HEK293 (cell line): ENCODE data around the gene SCRN2.

Experiments used
- CTCF ChIA-PET: fragments of 350-600 bp; formaldehyde crosslinking; extraction: SDS; loops from one replicate; lab custom pipeline; 2021; ENCODE audit warnings: antibody characterized with exemption; lab: Yijun Ruan, JAX
- POLR2A ChIA-PET: fragments of 300-600 bp; formaldehyde crosslinking; extraction: SDS; loops from one replicate; lab custom pipeline; 2020; ENCODE audit warnings: antibody characterized with exemption, inconsistent platforms; lab: Yijun Ruan, JAX
- H3K27ac ChIP-seq: fragments of 200-500 bp; sonication (Bioruptor generic); 2 replicates; pipeline ENCODE4 v1.5.1; 2014; ENCODE audit warnings: low read depth, low read length, control low read depth, inconsistent platforms; ENCODE audit errors: extremely low read depth
- H3K36me3 ChIP-seq, 2 experiments: fragments of 200-500 bp in 1 of 2; sonication (Bioruptor generic) in 1 of 2; 1 replicate in 1 of 2; 2 replicates in 1 of 2; pipeline ENCODE4 v1.5.1; 2014 to 2017; ENCODE audit warnings: inconsistent platforms in 2 of 2, low read length in 2 of 2; ENCODE audit not compliant: control insufficient read depth in 2 of 2, insufficient read depth in 1 of 2
- H3K4me1 ChIP-seq: fragments of 200-500 bp; sonication (Bioruptor generic); 2 replicates; pipeline ENCODE4 v1.5.1; 2014; ENCODE audit warnings: mild to moderate bottlenecking, low read length, inconsistent platforms; ENCODE audit not compliant: control insufficient read depth, insufficient read depth
- H3K4me3 ChIP-seq: 2 replicates; pipeline ENCODE4 v1.5.1; 2011; ENCODE audit warnings: low read depth, mild to moderate bottlenecking, control low read depth, low read length, moderate library complexity
- H3K9me3 ChIP-seq: fragments of 200-500 bp; sonication (Bioruptor generic); 2 replicates; pipeline ENCODE4 v1.5.1; 2014; ENCODE audit warnings: low read depth, low read length, inconsistent platforms; ENCODE audit not compliant: control insufficient read depth, insufficient read depth
- EGR2 ChIP-seq: fragments of 450-650 bp; formaldehyde crosslinking; IDR thresholded peaks from 2 replicates; pipeline ENCODE4 v1.5.1; 2016; ENCODE audit warnings: low read depth, missing biosample characterization, missing genetic modification characterization
- GFI1B ChIP-seq: fragments of 450-650 bp; formaldehyde crosslinking; IDR thresholded peaks from 2 replicates; pipeline ENCODE4 v1.5.1; 2016; ENCODE audit warnings: missing biosample characterization, missing genetic modification characterization
- GLIS1 ChIP-seq: fragments of 450-650 bp; formaldehyde crosslinking; IDR thresholded peaks from 2 replicates; pipeline ENCODE4 v1.5.1; 2016; ENCODE audit warnings: missing biosample characterization, missing genetic modification characterization
- PATZ1 ChIP-seq: fragments of 450-650 bp; formaldehyde crosslinking; IDR thresholded peaks from 2 replicates; pipeline ENCODE4 v1.5.1; 2016; ENCODE audit warnings: missing biosample characterization, missing genetic modification characterization
- PRDM1 ChIP-seq: fragments of 450-650 bp; formaldehyde crosslinking; IDR thresholded peaks from 2 replicates; pipeline ENCODE4; 2016; ENCODE audit warnings: missing biosample characterization, missing genetic modification characterization
- PRDM10 ChIP-seq: fragments of 450-650 bp; formaldehyde crosslinking; IDR thresholded peaks from 2 replicates; pipeline ENCODE4 v1.5.1; 2016; ENCODE audit warnings: missing biosample characterization, missing genetic modification characterization
- TSHZ1 ChIP-seq: fragments of 450-650 bp; formaldehyde crosslinking; IDR thresholded peaks from 2 replicates; pipeline ENCODE4 v1.5.1; 2016; ENCODE audit warnings: missing biosample characterization, missing genetic modification characterization, borderline replicate concordance
- ZBTB17 ChIP-seq: fragments of 450-650 bp; formaldehyde crosslinking; IDR thresholded peaks from 2 replicates; pipeline ENCODE4 v1.5.1; 2016; ENCODE audit warnings: missing biosample characterization, missing genetic modification characterization
- ZBTB48 ChIP-seq: fragments of 450-650 bp; formaldehyde crosslinking; IDR thresholded peaks from 2 replicates; pipeline ENCODE4 v1.5.1; 2016; ENCODE audit warnings: missing biosample characterization, missing genetic modification characterization
- ZBTB8A ChIP-seq: fragments of 450-650 bp; formaldehyde crosslinking; IDR thresholded peaks from 2 replicates; pipeline ENCODE4 v1.5.1; 2016; ENCODE audit warnings: missing biosample characterization, missing genetic modification characterization
- ZFHX2 ChIP-seq: fragments of 450-650 bp; formaldehyde crosslinking; conservative IDR thresholded peaks from 2 replicates; pipeline ENCODE4 v1.5.1; 2016; ENCODE audit warnings: missing biosample characterization, missing genetic modification characterization
- ZNF121 ChIP-seq: fragments of 450-650 bp; formaldehyde crosslinking; IDR thresholded peaks from 2 replicates; pipeline ENCODE4 v1.5.1; 2016; ENCODE audit warnings: missing biosample characterization, missing genetic modification characterization
- ZNF211 ChIP-seq: fragments of 450-650 bp; formaldehyde crosslinking; IDR thresholded peaks from 2 replicates; pipeline ENCODE4 v1.5.1; 2016; ENCODE audit warnings: low read depth, missing biosample characterization, missing genetic modification characterization
- ZNF223 ChIP-seq: fragments of 450-650 bp; formaldehyde crosslinking; IDR thresholded peaks from 2 replicates; pipeline ENCODE4 v1.5.1; 2016; ENCODE audit warnings: missing biosample characterization, missing genetic modification characterization
- ZNF26 ChIP-seq: fragments of 450-650 bp; formaldehyde crosslinking; IDR thresholded peaks from 2 replicates; pipeline ENCODE4 v1.5.1; 2016; ENCODE audit warnings: missing biosample characterization, missing genetic modification characterization
- ZNF341 ChIP-seq: fragments of 450-650 bp; formaldehyde crosslinking; IDR thresholded peaks from 2 replicates; pipeline ENCODE4; 2016; ENCODE audit warnings: low read depth, missing biosample characterization, missing genetic modification characterization
- ZNF350 ChIP-seq: fragments of 450-650 bp; formaldehyde crosslinking; IDR thresholded peaks from 2 replicates; pipeline ENCODE4 v1.5.0; 2017; ENCODE audit warnings: missing biosample characterization, mild to moderate bottlenecking, missing genetic modification characterization
- ZNF571 ChIP-seq: fragments of 450-650 bp; formaldehyde crosslinking; IDR thresholded peaks from 2 replicates; pipeline ENCODE4 v1.5.0; 2017; ENCODE audit warnings: missing biosample characterization, missing genetic modification characterization
- ZNF580 ChIP-seq: fragments of 450-650 bp; formaldehyde crosslinking; IDR thresholded peaks from 2 replicates; pipeline ENCODE4 v1.5.1; 2016; ENCODE audit warnings: missing biosample characterization, missing genetic modification characterization
- ZNF747 ChIP-seq: fragments of 450-650 bp; formaldehyde crosslinking; IDR thresholded peaks from 2 replicates; pipeline ENCODE4 v1.5.1; 2016; ENCODE audit warnings: missing biosample characterization, missing genetic modification characterization
- ZNF776 ChIP-seq: fragments of 450-650 bp; formaldehyde crosslinking; IDR thresholded peaks from 2 replicates; pipeline ENCODE4 v1.5.0; 2017; ENCODE audit warnings: missing biosample characterization, missing genetic modification characterization, borderline replicate concordance
- ZNF792 ChIP-seq: fragments of 450-650 bp; formaldehyde crosslinking; IDR thresholded peaks from 2 replicates; pipeline ENCODE4 v1.5.1; 2016; ENCODE audit warnings: missing biosample characterization, missing genetic modification characterization

SCRN2 gene

GRCh38 chr17:47882695-47883588, 41.9 kb upstream of the SCRN2 start:
- Histone ChIP-seq H3K4me3 (no peak overlapping the region), H3K9me3 (no peaks in the 10 kb centered on the region), H3K4me1 (peaks cover 6% of the 10 kb centered on the region), H3K36me3 (no peaks in the 10 kb centered on the region), H3K27ac (no peak overlapping the region)
- ChIA-PET CTCF (interaction anchor here (0.5 to 18.5 kb wide), 5 partner anchors 7 to 1367 kb away, joined by 3 to 837 read pairs (median 3); partner anchors contain the start of genes SCRN2 and SP6), POLR2A (interaction anchor here (2.1 to 2.3 kb wide), 2 partner anchors 13 to 42 kb away, joined by 5 to 7 read pairs; partner anchors contain the start of genes SCRN2 and SP2)
- TF ChIP-seq ZFHX2 (tag by site-specific recombination) (peak; percentile 82), PRDM1 (tag by site-specific recombination) (peak; percentile 42; the same call in 1 of the 2 replicates), PRDM10 (tag by site-specific recombination) (peak; percentile 47; the same call in 1 of the 2 replicates), ZNF747 (tag by site-specific recombination) (no peak), ZNF341 (tag by site-specific recombination) (peak; percentile 68), EGR2 (tag by site-specific recombination) (peak; percentile 65; the same call in 1 of the 2 replicates), ZNF580 (tag by site-specific recombination) (0 out of 2 replicates have a peak, but pooled peaks have one; percentile 26), ZNF223 (tag by site-specific recombination) (no peak), ZNF121 (tag by site-specific recombination) (no peak), ZNF792 (peak; percentile 26; the same call in 1 of the 2 replicates)

- Histone ChIP-seq H3K4me3 (no peak overlapping the region), H3K9me3 (no peaks in the 10 kb centered on the region), H3K4me1 (peaks cover 6% of the 10 kb centered on the region), H3K27ac (no peak overlapping the region), H3K36me3 (no peaks in the 10 kb centered on the region)
- ChIA-PET POLR2A (interaction anchor here (2.3 kb wide), 1 partner anchor 13 kb away, joined by 7 read pairs; the partner anchor contains the start of gene SP2), CTCF (interaction anchor here (0.5 to 18.5 kb wide), 6 partner anchors 8 to 1368 kb away, joined by 3 to 837 read pairs (median 4); partner anchors contain the start of genes SCRN2 and SP6)
- TF ChIP-seq TSHZ1 (tag by site-specific recombination) (no peak), GLIS1 (tag by site-specific recombination) (peak; percentile 14; the same call in 1 of the 2 replicates), ZNF350 (no peak), ZNF26 (tag by site-specific recombination) (no peak), ZBTB8A (tag by site-specific recombination) (0 out of 2 replicates have a peak, but pooled peaks have one; percentile 19), PATZ1 (no peak), ZBTB48 (tag by site-specific recombination) (no peak), GFI1B (tag by site-specific recombination) (no peak), ZNF571 (tag by site-specific recombination) (no peak), ZBTB17 (no peak), ZNF211 (no peak), ZNF776 (tag by site-specific recombination) (no peak)
These were observed 41.2 kb upstream of the SCRN2 start for GRCh38 chr17:47882247-47882646.
